Esophagus squamous epithelium (tissue), 5 donors: ENCODE measurements around the gene RCCD1. TPM values are rescaled to one million over a fixed set of nuclear protein-coding genes. Genes with fewer than 3 reads are reported as not detected.

ENCODE experiments used
- DNase-seq: peaks from one replicate; lab custom pipeline; 2025; lab: John Stamatoyannopoulos, UW
- H3K27ac ChIP-seq, 4 donors: fragments of 200-600 bp; sonication (generic); one replicate each; pipeline ENCODE4 v1.5.1; 2016 to 2019; ENCODE audit warnings: mild to moderate bottlenecking in 1 of 4
- H3K27me3 ChIP-seq, 4 donors: fragments of 200-600 bp; sonication (generic); 1 replicate in 3 of 4; 2 replicates in 1 of 4; pipeline versions ENCODE4 v1.5.1 to v1.6.0; 2017 to 2021; ENCODE audit warnings: antibody characterized with exemption in 1 of 4
- H3K36me3 ChIP-seq, 3 donors: fragments of 200-600 bp; sonication (generic); one replicate each; pipeline ENCODE4 v1.5.1; 2016 to 2019
- H3K4me1 ChIP-seq, 3 donors: fragments of 200-600 bp; sonication (generic); one replicate each; pipeline ENCODE4 v1.5.1; 2017 to 2019
- H3K4me3 ChIP-seq, 4 donors: fragments of 200-600 bp; sonication (generic); 1 replicate in 3 of 4; 2 replicates in 1 of 4; pipeline ENCODE4 v1.5.1; 2016 to 2019; ENCODE audit warnings: mild to moderate bottlenecking in 2 of 4, moderate library complexity in 1 of 4
- H3K9me3 ChIP-seq, 3 donors: fragments of 200-600 bp; sonication (generic); one replicate each; pipeline ENCODE4 v1.5.1; 2016 to 2019
- POLR2A ChIP-seq, 4 donors: fragments of 450-650 bp; IDR thresholded peaks; one replicate each; pipeline ENCODE4 v1.6.1; 2017; ENCODE audit warnings: antibody characterized with exemption in 4 of 4, mild to moderate bottlenecking in 4 of 4, moderate library complexity in 3 of 4
- WGBS, 2 donors: methylation state at CpG; one replicate each; pipeline ENCODE4 v1.1.5; 2018; 5-methylcytosine and 5-hydroxymethylcytosine counted together
- intact Hi-C: fragments of 100-400 bp; cut with DNase I; formaldehyde crosslinking; loops from one replicate; pipeline ENCODE4 v1.15.0; 2022
- total RNA-seq, 4 donors: library from RNA; depleted of rRNA; stranded (reverse); fragments of >200 nt; gene quantifications; one replicate each; pipeline ENCODE4 v1.1.0, GENCODE V29; 2016
- TF ChIP-seq, protein P1 (sequence below), 6 experiments: fragments of 450-650 bp in 4 of 6; fragments of 200-600 bp in 2 of 6; sonication (generic) in 2 of 6; IDR thresholded peaks; one replicate each; pipeline ENCODE4 v1.5.1; 2016 to 2019; ENCODE audit warnings: antibody characterized with exemption in 6 of 6, mild to moderate bottlenecking in 4 of 6, moderate library complexity in 4 of 6
- donor health status: DM: yes; HTN: yes; CAD: no.

RCCD1 gene
- total RNA-seq, 4 donors from 2014 or later = 8.7 to 12.6 (median 9.8) TPM

DNA sequence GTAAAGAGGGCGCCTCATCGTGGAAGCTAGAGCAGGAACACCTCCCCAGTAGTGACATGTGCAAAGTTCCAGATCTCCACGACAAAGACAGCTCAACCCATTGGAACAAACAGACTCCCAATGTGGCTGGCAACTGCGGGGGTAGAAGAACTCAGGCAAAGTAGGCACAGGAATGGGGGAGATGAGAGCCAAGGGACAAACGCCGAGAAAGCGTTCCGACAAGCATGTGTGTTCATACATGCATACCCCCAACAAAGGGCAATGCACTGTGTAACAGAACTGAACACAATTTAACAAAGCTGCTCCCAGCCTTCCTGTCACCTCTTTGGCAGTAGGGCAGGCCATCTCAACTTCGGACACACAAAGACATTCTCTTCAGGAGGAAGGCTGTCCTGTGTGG lies 11.6 kb downstream of the RCCD1 start:
- H3K27ac ChIP-seq = no peak overlapping the region
- intact Hi-C loops = loop anchor here (10.0 kb wide), 1 partner anchor 59 kb away; the partner anchor contains the start of gene VPS33B
- peaks cover 0 to 10% (median 0%) of the 10 kb centered on the region in 3 donors for H3K4me1 ChIP-seq
- TF ChIP-seq, protein P1, sequence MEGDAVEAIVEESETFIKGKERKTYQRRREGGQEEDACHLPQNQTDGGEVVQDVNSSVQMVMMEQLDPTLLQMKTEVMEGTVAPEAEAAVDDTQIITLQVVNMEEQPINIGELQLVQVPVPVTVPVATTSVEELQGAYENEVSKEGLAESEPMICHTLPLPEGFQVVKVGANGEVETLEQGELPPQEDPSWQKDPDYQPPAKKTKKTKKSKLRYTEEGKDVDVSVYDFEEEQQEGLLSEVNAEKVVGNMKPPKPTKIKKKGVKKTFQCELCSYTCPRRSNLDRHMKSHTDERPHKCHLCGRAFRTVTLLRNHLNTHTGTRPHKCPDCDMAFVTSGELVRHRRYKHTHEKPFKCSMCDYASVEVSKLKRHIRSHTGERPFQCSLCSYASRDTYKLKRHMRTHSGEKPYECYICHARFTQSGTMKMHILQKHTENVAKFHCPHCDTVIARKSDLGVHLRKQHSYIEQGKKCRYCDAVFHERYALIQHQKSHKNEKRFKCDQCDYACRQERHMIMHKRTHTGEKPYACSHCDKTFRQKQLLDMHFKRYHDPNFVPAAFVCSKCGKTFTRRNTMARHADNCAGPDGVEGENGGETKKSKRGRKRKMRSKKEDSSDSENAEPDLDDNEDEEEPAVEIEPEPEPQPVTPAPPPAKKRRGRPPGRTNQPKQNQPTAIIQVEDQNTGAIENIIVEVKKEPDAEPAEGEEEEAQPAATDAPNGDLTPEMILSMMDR (IDR thresholded peaks at IDR 0.05) = no peak
- TF ChIP-seq POLR2A (IDR thresholded peaks at IDR 0.05) = no peak
- no peaks in the 10 kb centered on the region for H3K9me3 ChIP-seq
- no peak overlapping the region for H3K4me3 ChIP-seq
- no peaks in the 10 kb centered on the region for H3K27me3 ChIP-seq
- 83 to 87% methylated on average over 9 of the region's 9 CpGs for WGBS, 2 donors
- no peak for DNase-seq
- peaks cover 0 to 90% (median 6%) of the 10 kb centered on the region in 3 donors for H3K36me3 ChIP-seq

DNA sequence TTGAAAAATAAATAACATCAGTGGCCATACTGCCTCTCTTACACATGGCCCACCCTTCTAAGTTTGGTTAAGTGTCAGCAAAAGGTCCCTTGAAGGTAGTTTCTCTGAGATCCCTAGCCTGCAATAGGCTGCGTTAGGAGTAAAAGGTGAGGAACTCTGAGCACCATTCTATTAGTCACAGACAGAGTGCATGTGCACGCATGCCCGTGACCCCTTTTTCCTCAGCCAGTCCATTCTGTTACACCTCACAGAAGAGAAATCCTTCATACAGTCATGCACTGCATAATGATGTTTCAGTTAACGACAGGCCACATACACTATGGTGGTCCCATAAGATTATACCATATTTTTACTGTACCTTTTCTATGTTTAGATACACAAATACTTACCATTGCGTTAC lies 12.5 kb downstream of the RCCD1 start:
- intact Hi-C loops = loop anchor here (10.0 kb wide), 1 partner anchor 58 kb away; the partner anchor contains the start of gene VPS33B
- no peaks in the 10 kb centered on the region for H3K27me3 ChIP-seq
- H3K27ac ChIP-seq = no peak overlapping the region
- WGBS, 2 donors = 70 to 73% methylated on average over 5 of the region's 5 CpGs
- H3K36me3 ChIP-seq = peaks cover 0 to 82% (median 6%) of the 10 kb centered on the region in 3 donors
- DNase-seq = no peak
- peaks cover 0 to 10% (median 0%) of the 10 kb centered on the region in 3 donors for H3K4me1 ChIP-seq
- H3K4me3 ChIP-seq = no peak overlapping the region
- H3K9me3 ChIP-seq = no peaks in the 10 kb centered on the region
- TF ChIP-seq POLR2A (IDR thresholded peaks at IDR 0.05) = no peak
- TF ChIP-seq, protein P1 (IDR thresholded peaks at IDR 0.05) = no peak

DNA sequence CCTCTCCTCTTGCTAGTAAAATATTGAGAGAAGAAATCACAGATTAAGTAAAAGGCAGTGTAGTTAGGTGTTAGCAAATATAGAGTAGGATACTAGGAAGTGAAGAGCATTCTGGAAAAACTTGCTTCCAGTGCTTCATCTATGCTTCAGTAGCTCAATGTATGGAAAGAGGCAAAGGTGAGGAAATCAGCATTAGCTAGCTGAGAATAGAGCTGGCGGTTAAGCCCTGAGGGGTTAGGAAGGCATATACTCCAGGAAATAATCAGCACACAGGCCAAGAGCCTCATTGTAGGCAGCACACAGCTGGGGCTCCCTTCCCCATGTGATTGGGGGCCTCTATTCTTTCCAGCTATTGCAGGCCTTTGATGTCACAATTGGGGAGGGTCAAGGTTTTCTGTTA lies 13.8 kb downstream of the RCCD1 start:
- H3K36me3 ChIP-seq = peaks cover 0 to 82% (median 6%) of the 10 kb centered on the region in 3 donors
- intact Hi-C loops = loop anchor here (10.0 kb wide), 1 partner anchor 56 kb away; the partner anchor contains the start of gene VPS33B
- DNase-seq = no peak
- H3K9me3 ChIP-seq = no peaks in the 10 kb centered on the region
- H3K27me3 ChIP-seq = no peaks in the 10 kb centered on the region
- H3K4me3 ChIP-seq = no peak overlapping the region
- 73 to 95% methylated on average over 1 of the region's 1 CpG for WGBS, 2 donors
- TF ChIP-seq POLR2A (IDR thresholded peaks at IDR 0.05) = no peak
- TF ChIP-seq, protein P1 (IDR thresholded peaks at IDR 0.05) = no peak
- H3K4me1 ChIP-seq = peaks cover 0 to 10% (median 0%) of the 10 kb centered on the region in 3 donors
- H3K27ac ChIP-seq = no peak overlapping the region

DNA sequence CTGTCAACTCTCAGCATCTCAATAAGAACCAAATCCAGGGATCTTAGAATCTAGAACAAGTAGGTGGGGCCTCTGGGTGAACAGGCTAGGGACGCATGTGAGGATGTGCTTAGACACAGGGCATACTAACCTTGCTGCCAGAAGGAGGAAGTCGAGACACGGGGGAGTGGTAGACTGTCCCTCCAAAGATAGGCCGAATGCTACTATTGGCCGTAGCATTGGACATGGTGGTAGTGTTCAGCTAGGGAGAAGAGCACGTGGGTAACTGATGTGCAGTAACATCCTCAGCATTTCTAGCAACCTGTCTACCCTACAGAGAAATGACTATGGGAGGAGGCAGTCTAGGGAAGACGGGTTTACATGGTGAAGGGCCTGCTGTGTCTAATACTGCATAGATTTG lies 15.6 kb downstream of the RCCD1 start:
- WGBS, 2 donors = 93 to 96% methylated on average over 7 of the region's 7 CpGs
- no peak overlapping the region for H3K4me3 ChIP-seq
- no peak for DNase-seq
- peaks cover 0 to 88% (median 6%) of the 10 kb centered on the region in 3 donors for H3K36me3 ChIP-seq
- peaks cover 0 to 10% (median 0%) of the 10 kb centered on the region in 3 donors for H3K4me1 ChIP-seq
- TF ChIP-seq POLR2A (IDR thresholded peaks at IDR 0.05) = no peak
- TF ChIP-seq, protein P1 (IDR thresholded peaks at IDR 0.05) = no peak
- no peaks in the 10 kb centered on the region for H3K9me3 ChIP-seq
- H3K27ac ChIP-seq = no peak overlapping the region
- intact Hi-C loops = no loop called here
- no peaks in the 10 kb centered on the region for H3K27me3 ChIP-seq

DNA sequence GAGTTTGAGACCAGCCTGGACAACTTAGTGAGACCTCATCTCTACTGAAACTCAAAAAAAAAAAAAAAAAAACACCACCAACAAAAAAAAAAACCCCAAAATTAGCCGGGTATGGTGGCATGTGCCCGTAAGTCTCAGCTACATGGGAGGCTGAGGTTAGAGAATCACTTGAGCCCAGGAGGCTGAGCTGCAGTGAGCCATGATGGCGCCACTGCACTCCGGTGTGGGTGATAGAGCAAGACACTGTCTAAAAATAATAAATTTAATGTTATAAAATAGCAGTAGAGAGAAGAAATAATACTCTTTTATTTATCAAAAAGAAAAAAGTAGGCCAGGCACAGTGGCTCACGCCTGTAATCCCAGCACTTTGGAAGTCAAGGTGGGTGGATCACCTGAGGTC lies 17.4 kb downstream of the RCCD1 start:
- intact Hi-C loops = no loop called here
- no peak for DNase-seq
- peaks cover 0 to 10% (median 0%) of the 10 kb centered on the region in 3 donors for H3K4me1 ChIP-seq
- no peaks in the 10 kb centered on the region for H3K9me3 ChIP-seq
- WGBS, 2 donors = 81 to 94% methylated on average over 5 of the region's 5 CpGs
- H3K27ac ChIP-seq = no peak overlapping the region
- TF ChIP-seq POLR2A (IDR thresholded peaks at IDR 0.05) = no peak
- TF ChIP-seq, protein P1 (IDR thresholded peaks at IDR 0.05) = no peak
- peaks cover 0 to 82% (median 6%) of the 10 kb centered on the region in 3 donors for H3K36me3 ChIP-seq
- H3K4me3 ChIP-seq = no peak overlapping the region
- H3K27me3 ChIP-seq = no peaks in the 10 kb centered on the region
